DMS53 treated with DMSO at 0.1 percent for 48 hours (cell line): ENCODE data around the gene TSPAN18.

ENCODE experiments used
- DNase-seq: peaks from one replicate; lab custom pipeline; 2025; ENCODE audit not compliant: unreplicated experiment; lab: John Stamatoyannopoulos, UW

The TSPAN18 gene

GRCh38 chr11:44950625-44951476, 224.1 kb downstream of the TSPAN18 start, which contains the start of gene TP53I11:
Gene TP53I11, minus strand, starts transcription at chr11:44950883. Its CDS starts 12,548 bp downstream, at chr11:44938335.
- DNase-seq = peak; percentile 45

- DNase-seq = no peak
Measured at GRCh38 chr11:44952082-44952481, 225.3 kb downstream of the TSPAN18 start.

- no peak for DNase-seq
Measured at GRCh38 chr11:44952500-44953260, 225.9 kb downstream of the TSPAN18 start.

- no peak for DNase-seq
Measured at GRCh38 chr11:44954051-44954906, 227.5 kb downstream of the TSPAN18 start.

GRCh38 chr11:44955015-44955738, 228.4 kb downstream of the TSPAN18 start:
- DNase-seq = peak; percentile 65

GRCh38 chr11:44957040-44957515, 230.3 kb downstream of the TSPAN18 start:
- no peak for DNase-seq

GRCh38 chr11:44957776-44958564, 231.2 kb downstream of the TSPAN18 start:
- DNase-seq = no peak

GRCh38 chr11:44959064-44959463, 232.3 kb downstream of the TSPAN18 start:
- no peak for DNase-seq

GRCh38 chr11:44960200-44960845, 233.6 kb downstream of the TSPAN18 start:
- no peak for DNase-seq

GRCh38 chr11:44962464-44962863, 235.7 kb downstream of the TSPAN18 start:
- no peak for DNase-seq

GRCh38 chr11:44963136-44963535, 236.4 kb downstream of the TSPAN18 start:
- no peak for DNase-seq

- DNase-seq = no peak
Measured at GRCh38 chr11:44963948-44964347, 237.2 kb downstream of the TSPAN18 start.

- DNase-seq = no peak
Measured at GRCh38 chr11:44964526-44965209, 237.9 kb downstream of the TSPAN18 start.

- DNase-seq = no peak
Measured at GRCh38 chr11:44966694-44967093, 239.9 kb downstream of the TSPAN18 start.

- DNase-seq = no peak
Measured at GRCh38 chr11:44967930-44968496, 241.3 kb downstream of the TSPAN18 start.

GRCh38 chr11:44968510-44968909, 241.7 kb downstream of the TSPAN18 start:
- no peak for DNase-seq

GRCh38 chr11:44969651-44970252, 243.0 kb downstream of the TSPAN18 start:
- DNase-seq = no peak

- DNase-seq = no peak
Measured at GRCh38 chr11:44970293-44970692, 243.5 kb downstream of the TSPAN18 start.
